ENCODE results near the gene NAA80. TPM values are rescaled to one million over a fixed set of nuclear protein-coding genes. Genes with fewer than 3 reads are reported as not detected.
A peak's percentile ranks its signal among the peaks of the same experiment; 100 is the strongest.

Gene NAA80
- total RNA-seq, 1 experiment from 2014 or later, result 6.0 TPM

GRCh38 chr3:50334339-50335075, 35.3 kb upstream of the NAA80 start:
- H2BK5ac ChIP-seq (ENCODE audit: insufficient read length, low read length), result no peak overlapping the region
- H2BK120ac ChIP-seq (ENCODE audit: low read depth, low read length, poor library complexity, severe bottlenecking), result no peak overlapping the region
- Mint-ChIP-seq H3K4me3 (peak overlapping the region in 1 of 2 experiments; percentile 38; a peak in 1 of 5 replicates), H3K27ac (peak overlapping the region in 2 of 3 experiments; percentile 75 to 77; a peak in 2 of 7 replicates), H3K27me3 (ENCODE audit: low read depth) (peaks cover 17% of the 10 kb centered on the region), H3K9me3 (no peaks in the 10 kb centered on the region; a peak in 1 of 5 replicates), H3K36me3 (ENCODE audit: insufficient read depth in 1 of 3, low read depth in 3 of 3) (peaks cover 11 to 45% (median 43%) of the 10 kb centered on the region in 3 experiments), H3K4me1 (peaks cover 23 to 32% of the 10 kb centered on the region in 2 experiments)
- H2BK12ac ChIP-seq (ENCODE audit: insufficient read length, low read depth, low read length), result no peak overlapping the region
- H2AK5ac ChIP-seq (ENCODE audit: insufficient read length, low read length), result no peak overlapping the region
- H3T11ph ChIP-seq (ENCODE audit: low read length), result no peak overlapping the region
- H4K91ac ChIP-seq (ENCODE audit: insufficient read length, low read depth, low read length), result no peak overlapping the region
- H4K20me1 ChIP-seq (ENCODE audit: control insufficient read depth, insufficient read depth, insufficient read length), result no peaks in the 10 kb centered on the region
- H3K4me2 ChIP-seq (ENCODE audit: insufficient read depth, insufficient read length, low read length), result no peak overlapping the region
- no peak for DNase-seq
- peaks cover 1% of the 10 kb centered on the region; the same call in 1 of the 2 replicates for H3K27me3 ChIP-seq (ENCODE audit: insufficient read depth, low read length)
- H3K27ac ChIP-seq (ENCODE audit: insufficient read length, low read depth, low read length), result no peak overlapping the region
- no peak overlapping the region for H3K14ac ChIP-seq (ENCODE audit: insufficient read depth, low read length)
- H3K23me2 ChIP-seq (ENCODE audit: insufficient read length, low read depth, low read length, poor library complexity, severe bottlenecking), result peaks cover 17% of the 10 kb centered on the region
- H3K56ac ChIP-seq (ENCODE audit: insufficient read length, low read depth, low read length), result no peak overlapping the region
- no peak overlapping the region for H2BK20ac ChIP-seq (ENCODE audit: low read depth, low read length, poor library complexity, severe bottlenecking)
- no peak overlapping the region for H3K23ac ChIP-seq (ENCODE audit: insufficient read length, low read depth, low read length)
- H4K8ac ChIP-seq (replicated peaks; ENCODE audit: insufficient read length, low read depth, low read length), result no peak overlapping the region
- H3K4ac ChIP-seq (ENCODE audit: low read depth, low read length), result no peak overlapping the region
- H3K4me1 ChIP-seq (ENCODE audit: insufficient read depth, low read length), result no peaks in the 10 kb centered on the region; the same call in 1 of the 2 replicates
- H3K79me1 ChIP-seq (ENCODE audit: insufficient read depth, low read depth, low read length, poor library complexity, severe bottlenecking), result no peaks in the 10 kb centered on the region
- H2AFZ ChIP-seq (ENCODE audit: low read length), result no peak overlapping the region
- no peaks in the 10 kb centered on the region for H3K9me3 ChIP-seq (ENCODE audit: control insufficient read depth, low read depth, low read length)
- H3K9ac ChIP-seq (ENCODE audit: extremely low read depth, insufficient read length, low read length), result no peak overlapping the region
- no peak overlapping the region for H3K18ac ChIP-seq (ENCODE audit: insufficient read length, low read depth, low read length)
- TF ChIP-seq, protein P1, sequence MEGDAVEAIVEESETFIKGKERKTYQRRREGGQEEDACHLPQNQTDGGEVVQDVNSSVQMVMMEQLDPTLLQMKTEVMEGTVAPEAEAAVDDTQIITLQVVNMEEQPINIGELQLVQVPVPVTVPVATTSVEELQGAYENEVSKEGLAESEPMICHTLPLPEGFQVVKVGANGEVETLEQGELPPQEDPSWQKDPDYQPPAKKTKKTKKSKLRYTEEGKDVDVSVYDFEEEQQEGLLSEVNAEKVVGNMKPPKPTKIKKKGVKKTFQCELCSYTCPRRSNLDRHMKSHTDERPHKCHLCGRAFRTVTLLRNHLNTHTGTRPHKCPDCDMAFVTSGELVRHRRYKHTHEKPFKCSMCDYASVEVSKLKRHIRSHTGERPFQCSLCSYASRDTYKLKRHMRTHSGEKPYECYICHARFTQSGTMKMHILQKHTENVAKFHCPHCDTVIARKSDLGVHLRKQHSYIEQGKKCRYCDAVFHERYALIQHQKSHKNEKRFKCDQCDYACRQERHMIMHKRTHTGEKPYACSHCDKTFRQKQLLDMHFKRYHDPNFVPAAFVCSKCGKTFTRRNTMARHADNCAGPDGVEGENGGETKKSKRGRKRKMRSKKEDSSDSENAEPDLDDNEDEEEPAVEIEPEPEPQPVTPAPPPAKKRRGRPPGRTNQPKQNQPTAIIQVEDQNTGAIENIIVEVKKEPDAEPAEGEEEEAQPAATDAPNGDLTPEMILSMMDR (conservative IDR thresholded peaks at IDR 0.05), result no peak
- H2BK15ac ChIP-seq (ENCODE audit: low read depth, low read length), result no peak overlapping the region
- WGBS (ENCODE audit: extremely low coverage, insufficient read length, low lambda C conversion rate), result no CpG with 5 or more reads among the region's 5 CpGs
- H3K79me2 ChIP-seq (ENCODE audit: insufficient read depth, low read length), result peaks cover 5% of the 10 kb centered on the region; the same call in 1 of the 2 replicates
- H4K5ac ChIP-seq (ENCODE audit: insufficient read length, low read depth, low read length), result no peak overlapping the region

Measured in H9 (cell line).